Upper lobe of left lung (tissue), 6 donors: Measurements from ENCODE around the gene TRIP6. TPM values are rescaled to one million over a fixed set of nuclear protein-coding genes. Genes with fewer than 3 reads are reported as not detected.

Experiments
- ATAC-seq, 2 donors: fragments of 200-7000 bp; cut with Tn5 transposase; one replicate each; pipeline ENCODE4 v1.9.1; 2022; ENCODE audit warnings: mild to moderate bottlenecking in 2 of 2, moderate library complexity in 2 of 2; ENCODE audit not compliant: low FRiP score in 2 of 2
- DNase-seq, 2 donors: peaks; one replicate each; pipeline ENCODE4 v3.0.0-alpha.2; 2019 to 2020
- H3K27ac ChIP-seq, 4 donors: fragments of 200-600 bp; sonication (generic); one replicate each; pipeline ENCODE4 v1.5.1; 2016 to 2019
- H3K27me3 ChIP-seq, 4 donors: fragments of 200-600 bp; sonication (generic); one replicate each; pipeline ENCODE4 v1.5.1; 2017 to 2019
- H3K36me3 ChIP-seq, 4 donors: fragments of 200-600 bp; sonication (generic); one replicate each; pipeline ENCODE4 v1.5.1; 2016 to 2019
- H3K4me1 ChIP-seq, 4 donors: fragments of 200-600 bp; sonication (generic); one replicate each; pipeline ENCODE4 v1.5.1; 2018 to 2019
- H3K4me3 ChIP-seq, 4 donors: fragments of 200-600 bp; sonication (generic); one replicate each; pipeline ENCODE4 v1.5.1; 2017 to 2019; ENCODE audit warnings: mild to moderate bottlenecking in 2 of 4, moderate library complexity in 1 of 4
- H3K9me3 ChIP-seq, 4 donors: fragments of 200-600 bp; sonication (generic); one replicate each; pipeline ENCODE4 v1.5.1; 2018 to 2019
- CTCF ChIP-seq, 6 experiments: fragments of 450-650 bp in 4 of 6; fragments of 200-600 bp in 2 of 6; sonication (generic) in 2 of 6; IDR thresholded peaks; one replicate each; pipeline ENCODE4 v1.5.1; 2016 to 2019; ENCODE audit warnings: antibody characterized with exemption in 6 of 6
- EP300 ChIP-seq, 4 donors: sonication (generic); formaldehyde crosslinking; IDR thresholded peaks; one replicate each; pipeline ENCODE4 v1.5.1; 2017; ENCODE audit warnings: antibody characterized with exemption in 4 of 4, control low read depth in 2 of 4
- POLR2A ChIP-seq, 4 donors: fragments of 450-650 bp; IDR thresholded peaks; one replicate each; pipeline ENCODE4 v1.5.1; 2016 to 2017; ENCODE audit warnings: antibody characterized with exemption in 4 of 4, mild to moderate bottlenecking in 2 of 4
- POLR2AphosphoS5 ChIP-seq, 2 donors: sonication (generic); formaldehyde crosslinking; IDR thresholded peaks; one replicate each; pipeline ENCODE4 v1.5.1; 2017; ENCODE audit warnings: antibody characterized with exemption in 2 of 2
- small RNA-seq, 4 donors: library from RNA; depleted of rRNA; stranded (forward); fragments of <200 nt; gene quantifications; one replicate each; pipeline ENCODE3, GENCODE V24; 2016
- total RNA-seq, 6 donors: library from RNA; depleted of rRNA in 4 of 6; stranded (reverse); fragments of >200 nt in 4 of 6; gene quantifications; one replicate each; pipeline versions ENCODE4 v1.1.0 to v1.2.1, GENCODE V29; 2016 to 2021
- donor health status: DM: no; HTN: no; CAD: no; lungs with moderate emphysema.
- donor health status: DM: no; HTN: yes; CAD: no; lungs with severe emphysema.

TRIP6 gene
- total RNA-seq, 6 donors from 2014 or later: 17.8 to 74.3 (median 67.3) TPM

GRCh38 chr7:100921039-100921438 is 53.9 kb downstream of the TRIP6 start:
- H3K9me3 ChIP-seq: no peaks in the 10 kb centered on the region
- peaks cover 0 to 9% (median 0%) of the 10 kb centered on the region in 4 donors for H3K4me1 ChIP-seq
- TF ChIP-seq CTCF (IDR thresholded peaks at IDR 0.05) (no peak), POLR2AphosphoS5 (IDR thresholded peaks at IDR 0.05) (no peak), EP300 (IDR thresholded peaks at IDR 0.05) (no peak), POLR2A (IDR thresholded peaks at IDR 0.05) (no peak)
- no peak overlapping the region for H3K27ac ChIP-seq
- no peak for DNase-seq
- ATAC-seq: no peak
- no peaks in the 10 kb centered on the region for H3K27me3 ChIP-seq
- no peak overlapping the region for H3K4me3 ChIP-seq
- no peaks in the 10 kb centered on the region for H3K36me3 ChIP-seq

Small RNA genes lying within 50 kb of the gene (small RNA-seq; reads per million reads assigned to genes)
- 0 reads per million in 4 donors for gene RN7SL549P
- gene RN7SL750P: 0 reads per million in 4 donors

Other genes with a start within 250 kb of the TRIP6 start
- gene TFR2, start 225.8 kb upstream of the TRIP6 start, total RNA-seq: 1 to 10 TPM in 1 of 6 donors, under 1 TPM in 4, not detected in 1; 0.20 to 2.1 (median 0.89) TPM
- not detected for gene ACTL6B, start 210.9 kb upstream of the TRIP6 start, total RNA-seq
- gene GNB2, start 193.6 kb upstream of the TRIP6 start, total RNA-seq: 100 to 1,000 TPM; 153 to 291 (median 278) TPM
- gene GIGYF1, start 173.1 kb upstream of the TRIP6 start, total RNA-seq: 100 to 1,000 TPM in 1 of 6 donors, 10 to 100 TPM in 5; 18.7 to 151 (median 52.9) TPM
- 10 to 100 TPM in 5 of 6 donors, 1 to 10 TPM in 1; 9.4 to 32.5 (median 22.2) TPM for gene POP7, start 161.3 kb upstream of the TRIP6 start, total RNA-seq
- under 1 TPM in 1 of 6 donors, not detected in 5; 0.20 TPM for gene EPO, start 146.9 kb upstream of the TRIP6 start, total RNA-seq
- gene ZAN, start 133.8 kb upstream of the TRIP6 start, total RNA-seq: not detected
- 10 to 100 TPM; 36.7 to 96.5 (median 56.6) TPM for gene EPHB4, start 39.9 kb upstream of the TRIP6 start, total RNA-seq
- gene SLC12A9, start 14.7 kb upstream of the TRIP6 start, total RNA-seq: 10 to 100 TPM; 14.5 to 50.1 (median 43.9) TPM
- gene SRRT, start 7.7 kb downstream of the TRIP6 start, total RNA-seq: 100 to 1,000 TPM in 4 of 6 donors, 10 to 100 TPM in 2; 57.9 to 324 (median 111) TPM
- 1 to 10 TPM in 4 of 6 donors, under 1 TPM in 1, not detected in 1; 0.55 to 8.5 (median 4.8) TPM for gene UFSP1, start 22.3 kb downstream of the TRIP6 start, total RNA-seq
- gene ACHE, start 28.5 kb downstream of the TRIP6 start, total RNA-seq: 1 to 10 TPM in 5 of 6 donors, not detected in 1; 1.3 to 2.9 (median 2.2) TPM
- gene MUC3A, start 82.1 kb downstream of the TRIP6 start, total RNA-seq: 1 to 10 TPM in 3 of 6 donors, under 1 TPM in 3; 0.30 to 3.1 (median 0.94) TPM
- gene MUC12, start 102.2 kb downstream of the TRIP6 start, total RNA-seq: 1 to 10 TPM in 2 of 6 donors, under 1 TPM in 1, not detected in 3; 0.69 to 2.1 (median 1.8) TPM
- not detected for gene MUC17, start 152.7 kb downstream of the TRIP6 start, total RNA-seq
- gene TRIM56, start 218.1 kb downstream of the TRIP6 start, total RNA-seq: 10 to 100 TPM; 25.4 to 66.1 (median 51.3) TPM